Large intestine (tissue), 3 donors: ENCODE measurements around the gene ZNF234. TPM values are rescaled to one million over a fixed set of nuclear protein-coding genes. Genes with fewer than 3 reads are reported as not detected.
A peak's percentile ranks its signal among the peaks of the same experiment; 100 is the strongest.

Experiments
- DNase-seq, 2 donors: peaks; one replicate each; pipeline versions ENCODE4 v3.0.0 to v3.0.0-alpha.2; 2013
- H3K27ac ChIP-seq: one replicate; pipeline ENCODE4 v1.5.1; 2013; ENCODE audit warnings: low read length
- H3K27me3 ChIP-seq: 2 replicates; pipeline ENCODE4 v1.6.1; 2013; ENCODE audit warnings: low read length; ENCODE audit not compliant: control insufficient read depth, insufficient read depth
- H3K36me3 ChIP-seq: 2 replicates; pipeline ENCODE4 v1.6.1; 2013; ENCODE audit warnings: low read length; ENCODE audit not compliant: control insufficient read depth, insufficient read depth
- H3K4me1 ChIP-seq: one replicate; pipeline ENCODE4 v1.6.1; 2013; ENCODE audit warnings: low read length; ENCODE audit not compliant: control insufficient read depth, insufficient read depth
- H3K4me3 ChIP-seq: one replicate; pipeline ENCODE4 v1.5.1; 2013; ENCODE audit warnings: low read length
- H3K9me3 ChIP-seq: one replicate; pipeline ENCODE4 v1.6.1; 2013; ENCODE audit warnings: mild to moderate bottlenecking, low read depth, low read length, moderate library complexity; ENCODE audit not compliant: control insufficient read depth
- WGBS: methylation state at CpG from one replicate; pipeline ENCODE4 v1.1.5; 2013; ENCODE audit warnings: low lambda C conversion rate; ENCODE audit not compliant: insufficient coverage; 5-methylcytosine and 5-hydroxymethylcytosine counted together
- polyA plus RNA-seq: library from polyadenylated mRNA; unstranded; fragments of 120-200 nt; gene quantifications from one replicate; pipeline ENCODE4 v1.2.1, GENCODE V29; 2013

The ZNF234 gene
- polyA plus RNA-seq, 1 donor: 12.0 TPM

GRCh38 chr19:44207126-44207803, 65.9 kb downstream of the ZNF234 start:
- peak overlapping the region; percentile 98 for H3K27ac ChIP-seq
- H3K4me1 ChIP-seq: no peaks in the 10 kb centered on the region
- H3K27me3 ChIP-seq: peaks cover 4% of the 10 kb centered on the region
- no peaks in the 10 kb centered on the region for H3K36me3 ChIP-seq
- 13% methylated on average over 3 of the region's 26 CpGs for WGBS
- peak; percentile 94 to 96 for DNase-seq
- H3K9me3 ChIP-seq: peaks cover 8% of the 10 kb centered on the region
- H3K4me3 ChIP-seq: peak overlapping the region; percentile 94

Other genes with a start within 250 kb of the ZNF234 start
- gene ZNF45, start 206.3 kb upstream of the ZNF234 start, polyA plus RNA-seq: 17.7 TPM
- gene ZNF221, start 190.3 kb upstream of the ZNF234 start, polyA plus RNA-seq: 3.5 TPM
- 7.7 TPM for gene ZNF155, start 157.4 kb upstream of the ZNF234 start, polyA plus RNA-seq
- gene ZNF230, start 138.6 kb upstream of the ZNF234 start, polyA plus RNA-seq: 5.7 TPM
- 6.7 TPM for gene ZNF222, start 116.2 kb upstream of the ZNF234 start, polyA plus RNA-seq
- gene ZNF223, start 89.5 kb upstream of the ZNF234 start, polyA plus RNA-seq: 16.9 TPM
- gene ZNF284, start 69.4 kb upstream of the ZNF234 start, polyA plus RNA-seq: 5.0 TPM
- 46.3 TPM for gene ZNF224, start 47.2 kb upstream of the ZNF234 start, polyA plus RNA-seq
- 6.8 TPM for gene ZNF225, start 28.2 kb upstream of the ZNF234 start, polyA plus RNA-seq
- 26.7 TPM for gene ZNF226, start 23.5 kb downstream of the ZNF234 start, polyA plus RNA-seq
- gene ZNF227, start 71.0 kb downstream of the ZNF234 start, polyA plus RNA-seq: 17.3 TPM
- 5.4 TPM for gene ZNF233, start 118.3 kb downstream of the ZNF234 start, polyA plus RNA-seq
- gene ZNF235, start 163.5 kb downstream of the ZNF234 start, polyA plus RNA-seq: 7.6 TPM
- gene ZNF112, start 215.1 kb downstream of the ZNF234 start, polyA plus RNA-seq: 9.2 TPM